NCI-H1930 (cell line): ENCODE data around the gene PCDHGB2.
A peak's percentile ranks its signal among the peaks of the same experiment; 100 is the strongest.
"Not testable (repeated sequence)": the region's sequence is repeated elsewhere in the genome, so short reads cannot be mapped to it uniquely, and the experiment has no call there.

Source experiments
- DNase-seq, 2 experiments: peaks; one replicate each; lab custom pipeline; 2025; lab: John Stamatoyannopoulos, UW

The PCDHGB2 gene

DNA sequence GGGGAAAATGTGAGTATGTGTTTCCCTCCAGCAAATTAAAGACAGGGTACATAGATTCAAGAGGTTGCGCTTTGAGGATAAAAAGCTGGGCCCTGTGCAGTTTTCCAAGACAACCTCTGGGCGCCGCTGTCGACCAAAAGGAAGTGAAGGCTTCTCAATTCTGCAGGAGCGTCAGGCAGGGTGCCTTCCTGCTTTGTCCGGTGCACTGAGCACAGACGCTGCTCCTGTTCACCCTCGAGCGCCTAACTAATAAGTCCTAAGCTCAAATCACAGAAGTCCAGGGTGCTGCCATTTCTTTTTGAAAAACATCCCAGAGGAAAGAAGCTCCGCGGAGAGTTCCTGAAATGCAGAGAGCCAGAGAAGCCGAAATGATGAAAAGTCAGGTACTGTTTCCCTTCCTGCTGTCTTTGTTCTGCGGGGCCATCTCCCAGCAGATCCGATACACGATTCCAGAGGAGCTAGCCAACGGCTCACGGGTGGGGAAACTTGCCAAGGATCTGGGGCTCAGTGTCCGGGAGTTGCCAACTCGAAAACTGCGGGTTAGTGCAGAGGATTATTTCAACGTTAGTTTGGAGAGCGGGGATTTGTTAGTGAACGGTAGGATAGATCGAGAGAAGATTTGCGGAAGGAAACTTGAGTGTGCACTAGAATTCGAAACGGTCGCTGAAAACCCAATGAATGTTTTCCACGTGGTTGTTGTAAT is 9.7 kb upstream of the PCDHGB2 start, which contains the start of gene PCDHGB1:
PCDHGB1 (plus strand) TSS at position 183 of the 703 bp plus-strand sequence; CDS start at position 345, 162 bp downstream.
- DNase-seq, result peak; percentile 64 to 72

DNA sequence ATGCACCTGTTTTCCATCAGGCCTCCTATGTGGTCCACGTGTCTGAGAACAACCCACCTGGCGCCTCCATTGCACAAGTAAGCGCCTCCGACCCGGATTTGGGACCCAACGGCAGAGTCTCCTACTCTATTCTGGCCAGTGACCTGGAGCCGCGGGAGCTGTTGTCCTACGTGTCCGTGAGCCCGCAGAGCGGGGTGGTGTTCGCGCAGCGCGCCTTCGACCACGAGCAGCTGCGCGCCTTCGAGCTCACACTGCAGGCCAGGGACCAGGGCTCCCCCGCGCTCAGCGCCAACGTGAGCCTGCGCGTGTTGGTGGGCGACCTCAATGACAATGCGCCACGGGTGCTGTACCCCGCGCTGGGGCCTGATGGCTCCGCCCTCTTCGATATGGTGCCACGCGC is 8.2 kb upstream of the PCDHGB2 start:
- DNase-seq, result no peak

DNA sequence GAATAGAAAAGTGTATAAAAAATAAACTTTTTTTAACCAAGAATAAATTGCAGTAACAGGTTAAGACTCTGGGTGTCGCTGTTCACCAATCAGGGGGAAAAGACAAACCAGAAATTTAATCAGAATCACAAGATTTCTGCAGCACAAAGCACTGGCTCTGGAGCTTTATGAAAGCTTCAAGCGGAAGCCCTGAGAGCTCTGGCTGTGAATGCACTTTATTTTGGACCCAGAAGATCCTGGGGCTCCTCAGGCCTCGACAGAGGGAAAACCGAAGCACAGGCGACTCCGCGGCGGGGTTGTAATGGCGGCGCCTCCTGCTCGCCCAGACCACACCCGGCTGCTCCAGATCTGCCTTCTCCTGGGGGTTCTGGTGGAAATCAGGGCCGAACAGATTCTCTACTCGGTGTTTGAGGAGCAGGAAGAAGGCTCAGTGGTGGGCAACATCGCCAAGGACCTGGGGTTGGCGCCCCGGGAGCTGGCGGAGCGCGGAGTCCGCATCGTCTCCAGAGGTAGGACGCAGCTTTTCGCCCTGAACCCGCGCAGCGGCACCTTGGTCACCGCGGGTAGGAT is 4.8 kb upstream of the PCDHGB2 start, which contains the start of gene PCDHGA4:
PCDHGA4 (plus strand) TSS at position 122 of the 570 bp plus-strand sequence; CDS start at position 209, 87 bp downstream.
- DNase-seq, result no peak

DNA sequence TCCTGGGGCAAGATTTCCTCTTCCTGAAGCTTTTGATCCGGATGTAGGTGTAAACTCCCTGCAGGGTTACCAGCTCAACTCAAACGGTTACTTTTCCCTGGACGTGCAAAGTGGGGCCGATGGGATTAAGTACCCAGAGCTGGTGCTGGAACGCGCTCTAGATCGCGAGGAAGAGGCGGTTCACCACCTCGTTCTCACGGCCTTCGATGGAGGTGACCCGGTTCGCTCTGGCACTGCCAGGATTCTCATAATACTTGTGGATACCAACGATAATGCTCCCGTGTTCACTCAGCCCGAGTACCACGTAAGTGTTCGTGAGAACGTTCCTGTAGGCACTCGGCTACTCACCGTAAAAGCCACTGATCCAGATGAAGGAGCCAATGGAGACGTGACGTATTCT is 4.2 kb upstream of the PCDHGB2 start:
- no peak for DNase-seq

DNA sequence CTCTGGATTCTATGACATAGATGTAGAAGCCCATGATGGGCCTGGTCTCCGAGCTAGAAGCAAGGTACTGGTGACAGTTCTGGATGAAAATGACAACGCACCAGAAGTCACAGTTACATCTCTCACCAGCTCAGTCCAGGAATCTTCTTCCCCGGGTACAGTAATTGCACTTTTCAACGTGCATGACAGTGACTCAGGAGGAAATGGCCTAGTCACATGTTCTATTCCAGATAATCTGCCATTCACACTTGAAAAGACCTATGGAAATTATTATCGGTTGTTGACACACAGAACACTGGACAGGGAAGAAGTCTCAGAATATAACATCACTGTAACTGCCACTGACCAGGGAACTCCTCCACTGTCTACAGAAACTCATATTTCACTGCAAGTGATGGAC is 3.7 kb upstream of the PCDHGB2 start:
- DNase-seq, result no peak

DNA sequence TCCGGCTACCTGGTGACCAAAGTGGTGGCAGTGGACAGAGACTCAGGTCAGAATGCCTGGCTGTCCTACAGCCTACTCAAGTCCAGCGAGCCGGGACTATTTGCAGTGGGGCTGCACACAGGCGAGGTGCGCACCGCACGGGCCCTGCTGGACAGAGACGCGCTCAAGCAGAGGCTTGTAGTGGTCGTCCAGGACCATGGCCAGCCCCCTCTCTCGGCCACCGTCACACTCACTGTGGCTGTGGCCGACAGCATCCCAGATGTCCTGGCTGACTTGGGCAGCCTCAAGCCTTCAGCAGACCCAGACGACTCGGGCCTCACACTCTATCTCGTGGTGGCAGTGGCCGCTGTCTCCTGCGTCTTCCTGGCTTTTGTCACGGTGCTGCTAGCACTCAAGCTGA is 2.8 kb upstream of the PCDHGB2 start:
- DNase-seq, result no peak

DNA sequence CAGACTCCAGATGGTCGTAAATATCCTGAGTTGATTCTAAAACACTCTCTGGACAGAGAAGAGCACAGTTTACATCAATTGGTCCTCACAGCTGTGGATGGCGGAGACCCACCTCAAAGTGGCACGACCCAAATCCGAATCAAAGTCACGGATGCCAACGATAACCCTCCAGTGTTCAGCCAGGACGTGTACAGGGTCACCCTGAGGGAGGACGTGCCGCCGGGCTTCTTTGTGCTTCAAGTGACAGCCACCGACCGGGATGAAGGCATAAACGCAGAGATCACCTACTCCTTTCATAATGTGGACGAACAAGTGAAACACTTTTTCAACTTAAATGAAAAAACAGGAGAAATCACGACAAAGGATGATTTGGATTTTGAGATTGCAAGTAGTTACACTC is 891 bp downstream of the PCDHGB2 start:
- no peak for DNase-seq

DNA sequence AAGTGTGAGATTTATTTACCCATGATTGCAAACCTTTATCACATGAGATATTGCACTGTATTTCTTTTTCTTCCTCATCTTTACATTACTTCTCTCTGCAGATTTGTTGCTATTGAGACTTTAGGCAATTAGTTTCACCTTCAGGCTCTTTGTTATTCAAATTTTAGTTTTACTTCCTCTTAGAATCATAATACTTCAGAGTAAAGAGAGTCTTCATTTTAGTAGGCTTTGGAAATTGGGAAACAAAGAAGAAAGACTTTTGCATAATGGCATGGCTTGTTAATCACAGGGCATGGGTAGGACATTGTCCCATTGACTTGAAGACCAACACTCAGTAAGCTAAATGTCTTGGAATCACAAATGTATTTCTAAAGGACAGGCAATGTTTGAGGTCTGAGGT is 2.9 kb downstream of the PCDHGB2 start:
- no peak for DNase-seq

DNA sequence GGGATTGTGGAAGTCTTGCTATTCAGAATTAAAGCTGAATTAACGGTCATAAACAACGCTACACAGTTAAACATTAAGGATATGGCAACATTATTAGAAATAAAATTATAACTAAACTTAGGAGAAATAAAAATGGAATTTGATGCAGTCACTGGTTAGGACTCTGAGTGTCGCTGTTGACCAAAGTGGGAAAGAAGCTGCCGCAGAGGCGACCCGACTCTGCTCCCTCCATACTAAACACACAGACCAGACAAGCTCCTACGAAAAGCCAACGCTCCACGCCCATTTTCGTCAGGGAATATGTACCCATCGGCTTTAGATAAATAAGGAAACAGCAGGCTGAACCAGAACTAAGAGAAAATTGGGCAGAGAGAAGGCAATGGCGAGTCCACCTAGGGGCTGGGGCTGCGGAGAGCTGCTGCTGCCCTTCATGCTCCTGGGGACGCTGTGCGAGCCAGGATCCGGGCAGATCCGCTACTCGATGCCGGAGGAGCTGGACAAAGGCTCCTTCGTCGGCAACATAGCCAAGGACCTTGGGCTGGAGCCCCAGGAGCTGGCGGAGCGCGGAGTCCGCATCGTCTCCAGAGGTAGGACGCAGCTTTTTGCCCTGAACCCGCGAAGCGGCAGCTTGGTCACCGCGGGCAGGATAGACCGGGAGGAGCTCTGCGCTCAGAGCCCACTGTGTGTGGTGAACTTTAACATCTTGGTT is 4.3 kb downstream of the PCDHGB2 start, which contains the start of gene PCDHGA5:
PCDHGA5 (plus strand) TSS at position 211 of the 709 bp plus-strand sequence; CDS start at position 380, 169 bp downstream.
- no peak for DNase-seq

DNA sequence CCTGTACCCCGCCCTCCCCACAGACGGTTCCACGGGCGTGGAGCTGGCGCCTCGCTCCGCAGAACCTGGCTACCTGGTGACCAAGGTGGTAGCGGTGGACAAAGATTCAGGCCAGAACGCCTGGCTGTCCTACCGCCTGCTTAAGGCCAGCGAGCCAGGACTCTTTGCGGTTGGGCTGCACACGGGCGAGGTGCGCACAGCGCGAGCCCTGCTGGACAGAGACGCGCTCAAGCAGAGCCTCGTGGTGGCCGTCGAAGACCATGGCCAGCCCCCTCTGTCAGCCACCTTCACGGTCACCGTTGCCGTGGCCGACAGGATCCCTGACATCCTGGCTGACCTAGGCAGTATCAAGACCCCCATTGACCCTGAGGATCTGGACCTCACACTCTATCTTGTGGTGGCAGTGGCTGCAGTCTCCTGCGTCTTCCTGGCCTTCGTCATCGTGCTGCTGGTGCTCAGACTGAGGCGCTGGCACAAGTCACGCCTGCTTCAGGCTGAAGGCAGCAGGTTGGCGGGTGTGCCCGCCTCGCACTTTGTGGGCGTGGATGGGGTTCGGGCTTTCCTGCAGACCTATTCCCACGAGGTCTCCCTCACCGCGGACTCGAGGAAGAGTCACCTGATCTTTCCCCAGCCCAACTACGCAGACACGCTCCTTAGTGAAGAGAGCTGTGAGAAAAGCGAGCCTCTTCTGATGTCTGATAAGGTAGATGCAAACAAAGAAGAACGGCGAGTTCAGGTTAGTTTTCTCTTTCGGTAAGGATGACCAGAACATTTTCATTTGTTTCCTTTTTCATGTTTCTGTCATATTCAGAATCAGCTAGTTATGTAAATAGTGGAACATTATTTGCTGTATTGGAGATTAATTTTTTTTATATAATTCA is 6.5 kb downstream of the PCDHGB2 start:
- no peak for DNase-seq

DNA sequence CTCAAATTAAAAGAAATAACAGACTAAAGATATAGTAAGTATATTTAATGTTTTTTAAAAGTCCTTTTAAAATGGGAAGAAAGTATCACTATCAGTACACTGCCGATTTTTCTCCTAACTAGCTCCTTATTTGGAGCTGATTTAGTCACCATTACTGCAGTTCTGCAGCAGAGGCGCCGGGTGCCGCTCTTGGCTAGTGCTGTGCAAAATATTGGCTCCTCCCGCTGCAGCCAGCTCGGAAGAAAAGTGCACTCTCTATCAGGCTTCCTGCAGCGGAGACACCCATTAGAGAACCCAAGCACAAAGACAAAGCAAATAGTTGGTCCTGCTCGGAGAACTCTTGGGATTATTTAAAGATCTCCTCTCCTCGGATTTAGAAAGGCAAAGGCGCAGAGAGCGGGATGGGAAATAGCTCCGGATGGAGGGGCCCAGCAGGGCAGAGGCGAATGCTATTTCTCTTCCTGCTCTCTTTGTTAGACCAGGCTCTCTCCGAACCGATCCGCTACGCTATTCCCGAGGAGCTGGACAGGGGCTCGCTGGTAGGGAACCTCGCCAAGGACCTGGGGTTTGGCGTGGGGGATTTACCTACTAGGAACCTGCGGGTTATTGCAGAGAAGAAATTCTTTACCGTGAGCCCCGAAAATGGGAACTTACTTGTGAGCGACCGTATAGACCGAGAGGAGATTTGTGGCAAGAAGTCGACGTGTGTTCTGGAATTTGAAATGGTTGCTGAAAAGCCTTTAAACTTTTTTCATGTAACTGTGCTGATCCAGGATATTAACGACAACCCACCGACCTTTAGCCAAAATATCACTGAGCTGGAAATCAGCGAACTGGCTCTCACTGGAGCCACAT is 10.4 kb downstream of the PCDHGB2 start, which contains the start of gene PCDHGB3:
PCDHGB3 (plus strand) TSS at position 249 of the 855 bp plus-strand sequence; CDS start at position 402, 153 bp downstream.
- no peak for DNase-seq

DNA sequence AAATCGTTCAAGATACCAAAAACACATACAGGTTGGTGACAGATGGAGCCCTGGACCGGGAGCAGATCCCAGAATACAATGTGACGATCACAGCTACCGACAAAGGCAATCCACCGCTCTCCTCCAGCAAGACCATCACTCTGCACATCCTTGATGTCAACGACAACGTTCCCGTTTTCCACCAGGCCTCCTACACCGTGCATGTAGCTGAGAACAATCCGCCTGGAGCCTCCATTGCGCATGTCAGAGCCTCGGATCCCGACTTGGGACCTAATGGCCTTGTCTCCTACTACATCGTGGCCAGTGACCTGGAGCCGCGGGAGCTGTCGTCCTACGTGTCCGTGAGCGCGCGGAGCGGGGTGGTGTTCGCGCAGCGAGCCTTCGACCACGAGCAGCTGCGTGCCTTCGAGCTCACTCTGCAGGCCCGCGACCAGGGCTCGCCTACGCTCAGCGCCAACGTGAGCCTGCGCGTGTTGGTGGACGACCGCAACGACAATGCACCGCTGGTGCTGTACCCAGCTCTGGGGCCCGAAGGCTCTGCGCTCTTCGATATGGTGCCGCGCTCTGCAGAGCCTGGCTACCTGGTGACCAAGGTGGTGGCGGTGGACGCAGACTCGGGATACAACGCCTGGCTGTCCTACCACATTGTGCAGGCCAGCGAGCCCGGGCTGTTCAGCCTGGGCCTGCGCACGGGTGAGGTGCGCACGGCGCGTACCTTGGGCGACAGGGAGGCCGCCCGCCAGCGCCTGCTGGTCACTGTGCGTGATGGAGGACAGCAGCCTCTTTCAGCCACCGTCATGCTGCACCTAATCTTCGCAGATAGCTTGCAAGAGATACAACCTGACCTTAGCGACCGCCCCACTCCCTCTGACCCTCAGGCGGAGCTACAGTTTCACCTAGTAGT is 12.0 kb downstream of the PCDHGB2 start:
- DNase-seq, result no peak

DNA sequence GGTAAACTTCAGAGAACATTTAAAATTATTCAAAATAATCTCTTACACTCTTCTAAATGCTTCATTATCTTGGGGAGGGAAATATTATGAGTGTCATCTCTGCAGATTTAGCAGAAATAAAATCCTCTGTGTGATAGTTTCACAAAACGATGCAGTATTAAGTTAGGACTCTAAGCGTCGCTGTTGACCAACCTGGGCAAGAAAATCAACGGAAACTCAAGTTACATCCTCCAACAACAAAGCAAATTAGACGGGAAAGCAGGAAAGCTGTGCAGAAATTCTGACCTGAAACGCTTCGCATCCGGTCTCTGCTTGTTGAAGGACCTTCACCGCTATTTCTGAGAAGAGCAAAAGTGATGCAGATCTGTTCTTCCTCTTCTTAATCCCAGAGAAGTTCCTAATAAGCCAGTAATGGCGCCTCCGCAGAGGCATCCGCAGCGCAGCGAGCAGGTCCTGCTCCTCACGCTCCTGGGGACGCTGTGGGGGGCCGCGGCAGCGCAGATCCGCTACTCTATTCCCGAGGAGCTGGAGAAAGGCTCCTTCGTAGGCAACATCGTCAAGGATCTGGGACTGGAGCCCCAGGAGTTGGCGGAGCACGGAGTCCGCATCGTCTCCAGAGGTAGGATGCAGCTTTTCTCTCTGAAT is 14.0 kb downstream of the PCDHGB2 start, which contains the start of gene PCDHGA6:
PCDHGA6 (plus strand) TSS at position 219 of the 645 bp plus-strand sequence; CDS start at position 412, 193 bp downstream.
- no peak for DNase-seq

DNA sequence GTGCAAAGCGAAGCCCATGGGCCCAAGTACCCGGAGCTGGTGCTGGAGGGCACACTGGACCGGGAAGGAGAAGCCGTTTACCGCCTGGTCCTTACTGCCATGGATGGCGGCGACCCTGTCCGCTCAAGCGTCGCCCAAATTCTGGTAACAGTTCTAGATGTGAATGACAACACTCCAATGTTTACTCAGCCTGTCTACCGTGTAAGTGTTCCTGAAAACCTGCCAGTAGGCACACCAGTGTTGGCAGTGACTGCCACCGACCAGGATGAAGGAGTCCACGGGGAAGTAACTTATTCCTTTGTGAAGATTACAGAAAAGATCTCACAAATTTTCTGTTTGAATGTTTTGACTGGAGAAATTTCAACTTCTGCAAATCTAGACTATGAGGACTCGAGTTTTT is 14.8 kb downstream of the PCDHGB2 start:
- DNase-seq, result no peak

DNA sequence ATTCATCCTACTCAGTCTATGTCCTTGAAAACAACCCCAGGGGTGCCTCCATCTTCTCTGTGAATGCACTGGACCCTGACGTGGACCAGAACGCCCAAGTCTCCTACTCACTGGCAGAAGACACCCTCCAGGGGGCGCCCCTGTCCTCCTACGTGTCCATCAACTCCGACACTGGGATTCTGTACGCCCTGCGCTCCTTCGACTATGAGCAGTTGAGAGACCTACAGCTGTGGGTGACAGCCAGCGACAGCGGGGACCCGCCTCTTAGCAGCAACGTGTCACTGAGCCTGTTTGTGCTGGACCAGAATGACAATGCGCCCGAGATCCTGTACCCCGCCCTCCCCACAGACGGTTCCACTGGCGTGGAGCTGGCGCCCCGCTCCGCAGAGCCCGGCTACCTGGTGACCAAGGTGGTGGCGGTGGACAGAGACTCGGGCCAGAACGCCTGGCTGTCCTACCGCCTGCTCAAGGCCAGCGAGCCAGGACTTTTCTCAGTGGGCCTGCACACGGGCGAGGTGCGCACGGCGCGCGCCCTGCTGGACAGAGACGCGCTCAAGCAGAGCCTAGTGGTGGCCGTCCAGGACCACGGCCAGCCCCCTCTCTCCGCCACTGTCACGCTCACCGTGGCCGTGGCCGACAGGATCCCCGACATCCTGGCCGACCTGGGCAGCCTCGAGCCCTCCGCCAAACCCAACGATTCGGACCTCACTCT is 15.8 kb downstream of the PCDHGB2 start:
- DNase-seq, result not testable (repeated sequence)

DNA sequence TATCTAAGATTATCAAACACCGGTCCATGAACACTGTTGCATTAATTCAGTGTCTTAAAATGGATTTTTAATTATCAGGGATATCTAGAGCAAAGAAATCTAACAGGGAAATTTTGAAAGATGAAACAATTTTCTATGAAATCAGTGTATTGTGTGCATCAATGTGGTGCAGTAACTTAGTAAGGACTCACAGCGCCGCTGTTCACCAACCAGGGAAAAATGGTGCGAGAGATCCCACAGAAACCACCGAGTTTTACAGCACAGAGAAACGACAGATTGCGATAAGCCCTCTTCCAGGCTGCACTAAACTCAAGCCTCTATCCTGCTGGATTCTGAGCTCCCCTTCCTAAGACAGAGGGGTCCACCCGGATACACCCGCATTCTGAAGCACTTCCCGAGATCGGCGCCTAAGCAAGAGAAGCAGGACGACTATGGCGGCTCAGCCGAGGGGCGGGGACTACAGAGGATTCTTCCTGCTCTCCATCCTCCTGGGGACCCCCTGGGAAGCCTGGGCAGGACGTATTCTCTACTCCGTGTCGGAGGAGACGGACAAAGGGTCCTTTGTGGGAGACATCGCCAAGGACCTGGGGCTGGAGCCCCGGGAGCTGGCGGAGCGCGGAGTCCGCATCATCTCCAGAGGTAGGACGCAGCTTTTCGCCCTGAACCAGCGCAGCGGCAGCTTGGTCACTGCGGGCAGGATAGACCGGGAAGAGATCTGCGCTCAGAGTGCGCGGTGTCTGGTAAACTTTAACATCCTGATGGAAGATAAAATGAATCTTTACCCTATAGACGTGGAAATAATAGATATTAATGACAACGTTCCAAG is 22.9 kb downstream of the PCDHGB2 start, which contains the start of gene PCDHGA7:
PCDHGA7 (plus strand) TSS at position 274 of the 826 bp plus-strand sequence; CDS start at position 432, 158 bp downstream.
- DNase-seq, result no peak

DNA sequence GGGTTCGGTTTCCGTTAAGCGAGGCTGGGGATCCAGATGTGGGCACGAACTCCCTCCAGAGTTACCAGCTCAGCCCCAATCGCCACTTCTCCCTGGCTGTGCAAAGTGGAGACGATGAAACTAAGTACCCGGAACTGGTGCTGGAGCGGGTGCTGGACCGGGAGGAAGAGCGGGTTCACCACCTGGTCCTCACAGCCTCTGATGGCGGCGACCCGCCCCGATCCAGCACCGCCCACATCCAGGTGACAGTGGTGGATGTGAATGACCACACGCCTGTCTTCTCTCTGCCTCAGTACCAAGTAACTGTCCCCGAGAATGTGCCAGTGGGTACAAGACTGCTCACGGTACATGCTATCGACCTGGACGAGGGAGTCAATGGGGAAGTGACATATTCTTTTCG is 23.6 kb downstream of the PCDHGB2 start:
- no peak for DNase-seq
